SK-N-SH (cell line): ENCODE results near the gene NRDE2. TPM values are rescaled to one million over a fixed set of nuclear protein-coding genes. Genes with fewer than 3 reads are reported as not detected.

Source experiments
- CTCF ChIA-PET: fragments of 300-600, 350-600 bp; formaldehyde crosslinking; extraction: SDS; loops from one replicate; lab custom pipeline; 2021; lab: Yijun Ruan, JAX
- POLR2A ChIA-PET: fragments of 350-600 bp; sonication (Branson Sonifier 250); formaldehyde crosslinking; extraction: SDS; loops from one replicate; lab custom pipeline; 2020; ENCODE audit warnings: antibody characterized with exemption, inconsistent platforms; lab: Yijun Ruan, JAX
- DNase-seq: peaks from one replicate; pipeline ENCODE4 v3.0.0; 2012
- H2AFZ ChIP-seq: fragments of 200-600 bp; sonication (generic); 2 replicates; pipeline ENCODE4 v1.8.1; 2016; ENCODE audit warnings: antibody characterized with exemption, mild to moderate bottlenecking, low read depth
- H3F3A ChIP-seq: fragments of 200-600 bp; sonication (generic); replicated peaks from 2 replicates; pipeline ENCODE3; 2016; ENCODE audit warnings: antibody characterized with exemption, mild to moderate bottlenecking; ENCODE audit not compliant: insufficient read depth
- H3K27ac ChIP-seq, 2 experiments: fragments of 200-500 bp in 1 of 2; fragments of 200-600 bp in 1 of 2; sonication (Bioruptor generic) in 1 of 2; sonication (generic), shearing (Covaris generic) in 1 of 2; 2 replicates each; pipeline versions ENCODE4 v1.5.1 to v1.6.1; 2014 to 2016; ENCODE audit warnings: low read depth in 2 of 2, inconsistent platforms in 1 of 2, low read length in 1 of 2, mild to moderate bottlenecking in 1 of 2, mixed read lengths in 1 of 2
- H3K27me3 ChIP-seq: fragments of 200-600 bp; sonication (generic), shearing (Covaris generic); 2 replicates; pipeline ENCODE4 v1.6.1; 2016; ENCODE audit warnings: mixed run types; ENCODE audit not compliant: insufficient read depth
- H3K36me3 ChIP-seq, 2 experiments: fragments of 200-500 bp in 1 of 2; fragments of 200-600 bp in 1 of 2; sonication (Bioruptor generic) in 1 of 2; sonication (generic) in 1 of 2; replicated peaks in 1 of 2; 2 replicates each; pipeline versions ENCODE3 to v1.5.1; 2014 to 2016; ENCODE audit warnings: low read length in 1 of 2, mild to moderate bottlenecking in 1 of 2; ENCODE audit not compliant: insufficient read depth in 2 of 2, control insufficient read depth in 1 of 2
- H3K4me1 ChIP-seq, 2 experiments: fragments of 200-500 bp in 1 of 2; fragments of 200-600 bp in 1 of 2; sonication (Bioruptor generic) in 1 of 2; sonication (generic), shearing (Covaris generic) in 1 of 2; 2 replicates each; pipeline versions ENCODE4 v1.5.1 to v1.6.1; 2014 to 2016; ENCODE audit warnings: low read depth in 1 of 2, low read length in 1 of 2, mixed run types in 1 of 2; ENCODE audit not compliant: insufficient read depth in 2 of 2, control insufficient read depth in 1 of 2
- H3K4me2 ChIP-seq: fragments of 200-600 bp; sonication (generic), shearing (Covaris generic); 2 replicates; pipeline ENCODE4 v1.6.1; 2017; ENCODE audit warnings: mixed run types
- H3K4me3 ChIP-seq, 2 experiments: fragments of 200-500 bp in 1 of 2; fragments of 200-600 bp in 1 of 2; sonication (Bioruptor generic) in 1 of 2; sonication (generic), shearing (Covaris generic) in 1 of 2; 2 replicates each; pipeline versions ENCODE4 v1.5.1 to v1.8.1; 2014 to 2016; ENCODE audit warnings: low read depth in 2 of 2, inconsistent platforms in 1 of 2, low read length in 1 of 2, mild to moderate bottlenecking in 1 of 2, mixed read lengths in 1 of 2, moderate library complexity in 1 of 2
- H3K79me2 ChIP-seq: fragments of 200-600 bp; sonication (generic); 2 replicates; pipeline ENCODE4 v1.8.1; 2017; ENCODE audit warnings: mild to moderate bottlenecking; ENCODE audit not compliant: insufficient read depth
- H3K9ac ChIP-seq: fragments of 200-600 bp; sonication (generic); 2 replicates; pipeline ENCODE4 v1.6.1; 2017; ENCODE audit warnings: mixed run types
- H3K9me2 ChIP-seq: fragments of 200-600 bp; sonication (generic); 2 replicates; pipeline ENCODE4 v1.6.1; 2017; ENCODE audit warnings: mixed run types
- H3K9me3 ChIP-seq: fragments of 200-600 bp; sonication (generic); 2 replicates; pipeline ENCODE4 v1.6.1; 2017; ENCODE audit warnings: mixed run types, mild to moderate bottlenecking, moderate library complexity
- H4K20me1 ChIP-seq: fragments of 200-600 bp; sonication (generic); 2 replicates; pipeline ENCODE4 v1.6.1; 2017; ENCODE audit warnings: mild to moderate bottlenecking, mixed run types; ENCODE audit not compliant: insufficient read depth
- EP300 ChIP-seq, 2 experiments: IDR thresholded peaks; 2 replicates each; pipeline versions ENCODE4 v1.4.0 to v1.6.1; 2012; ENCODE audit warnings: borderline replicate concordance in 1 of 2, low read depth in 1 of 2, low read length in 1 of 2
- EZH2phosphoT487 ChIP-seq: fragments of 200-600 bp; sonication (generic); IDR thresholded peaks from 2 replicates; pipeline ENCODE4 v1.6.1; 2017; ENCODE audit warnings: low read depth, mixed run types, mild to moderate bottlenecking, antibody characterized with exemption, moderate library complexity, borderline replicate concordance
- FOXJ3 ChIP-seq: sonication (generic); formaldehyde crosslinking; IDR thresholded peaks from 2 replicates; pipeline ENCODE4 v1.5.1; 2020; ENCODE audit warnings: mild to moderate bottlenecking, missing genetic modification reagents
- GABPA ChIP-seq: IDR thresholded peaks from 2 replicates; pipeline ENCODE4 v1.4.0; 2012; ENCODE audit warnings: low read depth, mild to moderate bottlenecking
- JUND ChIP-seq: IDR thresholded peaks from 2 replicates; pipeline ENCODE4 v1.4.0; 2012
- MXI1 ChIP-seq: IDR thresholded peaks from 2 replicates; pipeline ENCODE4 v1.6.1; 2012; ENCODE audit warnings: mild to moderate bottlenecking, low read depth, low read length, improper control_type of control experiment
- NFIC ChIP-seq: IDR thresholded peaks from 2 replicates; pipeline ENCODE4 v1.4.0; 2012; ENCODE audit warnings: borderline replicate concordance
- NRF1 ChIP-seq: IDR thresholded peaks from 2 replicates; pipeline ENCODE4 v1.6.1; 2012; ENCODE audit warnings: low read depth, mild to moderate bottlenecking, low read length
- RCOR1 ChIP-seq: fragments of 150-350 bp; IDR thresholded peaks from 2 replicates; pipeline ENCODE4 v1.6.1; 2017; ENCODE audit warnings: antibody characterized with exemption, low read length
- RFX5 ChIP-seq: IDR thresholded peaks from 2 replicates; pipeline ENCODE4 v1.6.1; 2012; ENCODE audit warnings: mild to moderate bottlenecking, improper control_type of control experiment, low read length
- RXRA ChIP-seq: IDR thresholded peaks from 2 replicates; pipeline ENCODE4 v1.4.0; 2012; ENCODE audit warnings: low read depth, mild to moderate bottlenecking, borderline replicate concordance
- SIN3A ChIP-seq: IDR thresholded peaks from 2 replicates; pipeline ENCODE4 v1.6.1; 2012; ENCODE audit warnings: low read depth, mild to moderate bottlenecking, low read length, moderate library complexity, borderline replicate concordance
- TAF1 ChIP-seq: IDR thresholded peaks from 2 replicates; pipeline ENCODE4 v1.6.1; 2012; ENCODE audit warnings: low read depth, mild to moderate bottlenecking, low read length, moderate library complexity, borderline replicate concordance
- TEAD4 ChIP-seq: IDR thresholded peaks from 2 replicates; pipeline ENCODE4 v1.4.0; 2012; ENCODE audit warnings: mild to moderate bottlenecking, borderline replicate concordance; ENCODE audit not compliant: insufficient read depth
- YY1 ChIP-seq: IDR thresholded peaks from 2 replicates; pipeline ENCODE4 v1.4.0; 2012; ENCODE audit warnings: low read depth, mild to moderate bottlenecking
- WGBS: methylation state at CpG from one replicate; pipeline ENCODE4 v1.1.6; 2017; ENCODE audit warnings: low lambda C conversion rate; 5-methylcytosine and 5-hydroxymethylcytosine counted together
- polyA plus RNA-seq, 3 experiments: library from polyadenylated mRNA; depleted of rRNA; stranded (reverse); fragments of >200 nt; gene quantifications; 2 replicates each; pipeline ENCODE4 v1.2.3, GENCODE V29; 2012
- TF ChIP-seq, protein P1 (sequence below): fragments of 150-350 bp; IDR thresholded peaks from 2 replicates; pipeline ENCODE4 v1.6.1; 2017; ENCODE audit warnings: antibody characterized with exemption, low read length, low read depth, borderline replicate concordance
- TF ChIP-seq, protein P2 (sequence below): fragments of 150-350 bp; IDR thresholded peaks from 2 replicates; pipeline ENCODE4 v1.6.1; 2016; ENCODE audit warnings: mild to moderate bottlenecking, low read depth, low read length
- TF ChIP-seq, protein P3 (sequence below): IDR thresholded peaks from 2 replicates; pipeline ENCODE4; 2012
- TF ChIP-seq, protein P4 (sequence below): fragments of 200-600 bp; sonication (generic); IDR thresholded peaks from 2 replicates; pipeline ENCODE4 v1.6.1; 2017; ENCODE audit warnings: antibody characterized with exemption, mild to moderate bottlenecking, moderate library complexity
- TF ChIP-seq, protein P5 (sequence below): IDR thresholded peaks from 2 replicates; pipeline ENCODE4 v1.6.1; 2012; ENCODE audit warnings: mild to moderate bottlenecking, low read depth, low read length, moderate library complexity

NRDE2 gene
- polyA plus RNA-seq, 1 of the 3 experiments (the other 2 are of a cell fraction) = 11.3 TPM

DNA sequence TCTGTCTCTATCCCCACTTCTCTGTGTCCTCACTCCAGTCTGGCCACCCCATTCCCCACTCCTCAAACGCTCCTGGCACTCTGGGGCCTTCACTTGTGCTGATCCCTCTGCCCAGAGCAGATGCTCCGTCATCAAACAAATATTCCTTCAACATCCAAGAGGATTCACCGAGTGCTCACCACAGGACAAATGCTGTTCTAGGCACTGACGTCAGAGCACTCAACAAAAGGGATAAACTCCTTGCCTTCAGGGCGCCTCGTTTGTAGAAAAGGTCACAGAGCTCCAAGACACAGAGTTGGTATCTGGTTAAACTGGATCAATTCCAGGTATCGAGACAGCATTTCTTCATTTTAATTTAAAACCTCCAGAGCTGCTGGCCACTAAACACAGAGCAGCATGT is 40.0 kb downstream of the NRDE2 start:
- peaks cover 52 to 75% of the 10 kb centered on the region in 2 experiments for H3K36me3 ChIP-seq
- H3K79me2 ChIP-seq = no peaks in the 10 kb centered on the region
- TF ChIP-seq FOXJ3 (CRISPR knock-in tag) = no peak
- TF ChIP-seq, protein P1, sequence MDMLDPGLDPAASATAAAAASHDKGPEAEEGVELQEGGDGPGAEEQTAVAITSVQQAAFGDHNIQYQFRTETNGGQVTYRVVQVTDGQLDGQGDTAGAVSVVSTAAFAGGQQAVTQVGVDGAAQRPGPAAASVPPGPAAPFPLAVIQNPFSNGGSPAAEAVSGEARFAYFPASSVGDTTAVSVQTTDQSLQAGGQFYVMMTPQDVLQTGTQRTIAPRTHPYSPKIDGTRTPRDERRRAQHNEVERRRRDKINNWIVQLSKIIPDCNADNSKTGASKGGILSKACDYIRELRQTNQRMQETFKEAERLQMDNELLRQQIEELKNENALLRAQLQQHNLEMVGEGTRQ = no peak
- TF ChIP-seq, protein P2, sequence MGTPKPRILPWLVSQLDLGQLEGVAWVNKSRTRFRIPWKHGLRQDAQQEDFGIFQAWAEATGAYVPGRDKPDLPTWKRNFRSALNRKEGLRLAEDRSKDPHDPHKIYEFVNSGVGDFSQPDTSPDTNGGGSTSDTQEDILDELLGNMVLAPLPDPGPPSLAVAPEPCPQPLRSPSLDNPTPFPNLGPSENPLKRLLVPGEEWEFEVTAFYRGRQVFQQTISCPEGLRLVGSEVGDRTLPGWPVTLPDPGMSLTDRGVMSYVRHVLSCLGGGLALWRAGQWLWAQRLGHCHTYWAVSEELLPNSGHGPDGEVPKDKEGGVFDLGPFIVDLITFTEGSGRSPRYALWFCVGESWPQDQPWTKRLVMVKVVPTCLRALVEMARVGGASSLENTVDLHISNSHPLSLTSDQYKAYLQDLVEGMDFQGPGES = no peak
- TF ChIP-seq, protein P3, sequence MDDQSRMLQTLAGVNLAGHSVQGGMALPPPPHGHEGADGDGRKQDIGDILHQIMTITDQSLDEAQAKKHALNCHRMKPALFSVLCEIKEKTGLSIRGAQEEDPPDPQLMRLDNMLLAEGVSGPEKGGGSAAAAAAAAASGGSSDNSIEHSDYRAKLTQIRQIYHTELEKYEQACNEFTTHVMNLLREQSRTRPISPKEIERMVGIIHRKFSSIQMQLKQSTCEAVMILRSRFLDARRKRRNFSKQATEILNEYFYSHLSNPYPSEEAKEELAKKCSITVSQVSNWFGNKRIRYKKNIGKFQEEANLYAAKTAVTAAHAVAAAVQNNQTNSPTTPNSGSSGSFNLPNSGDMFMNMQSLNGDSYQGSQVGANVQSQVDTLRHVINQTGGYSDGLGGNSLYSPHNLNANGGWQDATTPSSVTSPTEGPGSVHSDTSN = no peak
- no peak for TF ChIP-seq YY1
- TF ChIP-seq RFX5 = no peak
- TF ChIP-seq SIN3A = no peak
- no peak for TF ChIP-seq EP300 (IDR thresholded peaks at IDR 0.05; ENCODE audit: borderline replicate concordance in 1 of 2, low read depth in 1 of 2, low read length in 1 of 2)
- no peak for TF ChIP-seq NRF1
- TF ChIP-seq TAF1 = no peak
- TF ChIP-seq, protein P4, sequence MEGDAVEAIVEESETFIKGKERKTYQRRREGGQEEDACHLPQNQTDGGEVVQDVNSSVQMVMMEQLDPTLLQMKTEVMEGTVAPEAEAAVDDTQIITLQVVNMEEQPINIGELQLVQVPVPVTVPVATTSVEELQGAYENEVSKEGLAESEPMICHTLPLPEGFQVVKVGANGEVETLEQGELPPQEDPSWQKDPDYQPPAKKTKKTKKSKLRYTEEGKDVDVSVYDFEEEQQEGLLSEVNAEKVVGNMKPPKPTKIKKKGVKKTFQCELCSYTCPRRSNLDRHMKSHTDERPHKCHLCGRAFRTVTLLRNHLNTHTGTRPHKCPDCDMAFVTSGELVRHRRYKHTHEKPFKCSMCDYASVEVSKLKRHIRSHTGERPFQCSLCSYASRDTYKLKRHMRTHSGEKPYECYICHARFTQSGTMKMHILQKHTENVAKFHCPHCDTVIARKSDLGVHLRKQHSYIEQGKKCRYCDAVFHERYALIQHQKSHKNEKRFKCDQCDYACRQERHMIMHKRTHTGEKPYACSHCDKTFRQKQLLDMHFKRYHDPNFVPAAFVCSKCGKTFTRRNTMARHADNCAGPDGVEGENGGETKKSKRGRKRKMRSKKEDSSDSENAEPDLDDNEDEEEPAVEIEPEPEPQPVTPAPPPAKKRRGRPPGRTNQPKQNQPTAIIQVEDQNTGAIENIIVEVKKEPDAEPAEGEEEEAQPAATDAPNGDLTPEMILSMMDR = no peak
- no peak for TF ChIP-seq TEAD4
- no peak for TF ChIP-seq RXRA
- TF ChIP-seq JUND = no peak
- TF ChIP-seq, protein P5, sequence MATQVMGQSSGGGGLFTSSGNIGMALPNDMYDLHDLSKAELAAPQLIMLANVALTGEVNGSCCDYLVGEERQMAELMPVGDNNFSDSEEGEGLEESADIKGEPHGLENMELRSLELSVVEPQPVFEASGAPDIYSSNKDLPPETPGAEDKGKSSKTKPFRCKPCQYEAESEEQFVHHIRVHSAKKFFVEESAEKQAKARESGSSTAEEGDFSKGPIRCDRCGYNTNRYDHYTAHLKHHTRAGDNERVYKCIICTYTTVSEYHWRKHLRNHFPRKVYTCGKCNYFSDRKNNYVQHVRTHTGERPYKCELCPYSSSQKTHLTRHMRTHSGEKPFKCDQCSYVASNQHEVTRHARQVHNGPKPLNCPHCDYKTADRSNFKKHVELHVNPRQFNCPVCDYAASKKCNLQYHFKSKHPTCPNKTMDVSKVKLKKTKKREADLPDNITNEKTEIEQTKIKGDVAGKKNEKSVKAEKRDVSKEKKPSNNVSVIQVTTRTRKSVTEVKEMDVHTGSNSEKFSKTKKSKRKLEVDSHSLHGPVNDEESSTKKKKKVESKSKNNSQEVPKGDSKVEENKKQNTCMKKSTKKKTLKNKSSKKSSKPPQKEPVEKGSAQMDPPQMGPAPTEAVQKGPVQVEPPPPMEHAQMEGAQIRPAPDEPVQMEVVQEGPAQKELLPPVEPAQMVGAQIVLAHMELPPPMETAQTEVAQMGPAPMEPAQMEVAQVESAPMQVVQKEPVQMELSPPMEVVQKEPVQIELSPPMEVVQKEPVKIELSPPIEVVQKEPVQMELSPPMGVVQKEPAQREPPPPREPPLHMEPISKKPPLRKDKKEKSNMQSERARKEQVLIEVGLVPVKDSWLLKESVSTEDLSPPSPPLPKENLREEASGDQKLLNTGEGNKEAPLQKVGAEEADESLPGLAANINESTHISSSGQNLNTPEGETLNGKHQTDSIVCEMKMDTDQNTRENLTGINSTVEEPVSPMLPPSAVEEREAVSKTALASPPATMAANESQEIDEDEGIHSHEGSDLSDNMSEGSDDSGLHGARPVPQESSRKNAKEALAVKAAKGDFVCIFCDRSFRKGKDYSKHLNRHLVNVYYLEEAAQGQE = no peak
- TF ChIP-seq NFIC = no peak
- no peak for TF ChIP-seq GABPA
- TF ChIP-seq MXI1 = no peak
- TF ChIP-seq RCOR1 = no peak
- TF ChIP-seq EZH2phosphoT487 = no peak
- H3K4me1 ChIP-seq = peaks cover 0 to 9% of the 10 kb centered on the region in 2 experiments; a peak in 1 of 4 replicates
- no peaks in the 10 kb centered on the region for H3K27me3 ChIP-seq
- no peaks in the 10 kb centered on the region for H3F3A ChIP-seq
- H3K9me2 ChIP-seq = no peaks in the 10 kb centered on the region
- ChIA-PET CTCF (interaction anchor here (1.3 kb wide), 1 partner anchor 109 kb away, joined by 3 read pairs; no protein-coding TSS in a partner anchor), POLR2A (no interaction called here)
- H2AFZ ChIP-seq = no peak overlapping the region
- no peaks in the 10 kb centered on the region for H4K20me1 ChIP-seq
- H3K9me3 ChIP-seq = no peaks in the 10 kb centered on the region
- no peak for DNase-seq
- WGBS = 92% methylated on average over 7 of the region's 7 CpGs
- no peak overlapping the region for H3K9ac ChIP-seq
- H3K4me2 ChIP-seq = no peak overlapping the region
- H3K4me3 ChIP-seq = no peak overlapping the region
- no peak overlapping the region for H3K27ac ChIP-seq
